ENCODE data around the gene KIF26A. TPM values are rescaled to one million over a fixed set of nuclear protein-coding genes. Genes with fewer than 3 reads are reported as not detected.

Gene KIF26A
- polyA plus RNA-seq, 1 of the 3 experiments (the other 2 are of a cell fraction), result 1.7 TPM

DNA sequence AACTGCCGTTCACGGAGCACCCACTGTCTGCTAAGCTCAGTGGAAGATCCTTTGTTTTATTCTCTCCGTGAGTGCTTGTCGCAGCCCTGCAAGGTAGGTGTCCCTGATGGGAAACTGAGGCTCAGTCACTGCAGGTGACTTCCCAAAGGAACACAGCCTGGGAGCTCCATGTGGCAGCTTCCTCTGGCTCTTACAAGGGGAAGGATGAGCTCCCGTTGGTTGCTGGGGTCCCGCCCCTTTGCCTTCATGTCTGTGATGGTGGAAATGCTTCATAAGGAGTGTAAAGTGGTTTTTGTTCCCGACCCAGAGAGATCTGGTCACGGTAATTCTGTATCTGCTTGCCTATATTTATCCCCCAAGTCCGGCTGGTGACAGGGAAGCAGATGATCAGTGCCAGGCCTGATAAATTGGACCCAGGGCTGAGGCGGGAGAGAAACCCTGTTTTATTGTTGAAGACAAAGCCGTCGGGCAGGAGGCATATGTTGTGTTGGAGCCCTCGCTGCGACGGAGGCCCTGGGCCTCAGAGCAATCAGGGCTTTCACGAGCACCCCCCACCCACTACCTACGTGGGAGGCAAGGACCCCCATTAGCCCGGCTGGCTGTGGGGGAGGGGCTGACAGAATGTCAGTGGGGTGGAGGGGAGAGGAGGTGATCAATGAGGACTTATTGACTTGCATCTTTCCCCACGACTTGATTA is 91.9 kb downstream of the KIF26A start:
- Histone ChIP-seq H3K79me2 (ENCODE audit: insufficient read depth) (no peaks in the 10 kb centered on the region), H2AFZ (ENCODE audit: low read depth) (no peak overlapping the region), H3K4me3 (ENCODE audit: low read depth in 2 of 2, low read length in 1 of 2) (no peak overlapping the region), H3K4me2 (no peak overlapping the region), H3K4me1 (ENCODE audit: control insufficient read depth in 1 of 2, insufficient read depth in 2 of 2, low read depth in 1 of 2, low read length in 1 of 2) (peaks cover 0 to 26% of the 10 kb centered on the region in 2 experiments; a peak in 1 of 4 replicates), H3K27me3 (ENCODE audit: insufficient read depth) (no peaks in the 10 kb centered on the region), H3K9ac (no peak overlapping the region), H3K36me3 (replicated peaks in 1 of 2; ENCODE audit: control insufficient read depth in 1 of 2, insufficient read depth in 2 of 2, low read length in 1 of 2) (no peaks in the 10 kb centered on the region), H3K9me3 (no peaks in the 10 kb centered on the region), H3K9me2 (no peaks in the 10 kb centered on the region), H4K20me1 (ENCODE audit: insufficient read depth) (no peaks in the 10 kb centered on the region), H3F3A (replicated peaks; ENCODE audit: insufficient read depth) (no peaks in the 10 kb centered on the region), H3K27ac (ENCODE audit: low read depth in 2 of 2, low read length in 1 of 2) (no peak overlapping the region)
- ChIA-PET CTCF (no interaction called here), POLR2A (no interaction called here)
- TF ChIP-seq RFX5 (IDR thresholded peaks at IDR 0.05; ENCODE audit: low read length), result no peak
- TF ChIP-seq POLR2AphosphoS5 (IDR thresholded peaks at IDR 0.05; ENCODE audit: low read depth, low read length), result no peak
- TF ChIP-seq CHD2 (IDR thresholded peaks at IDR 0.05; ENCODE audit: low read length, partially characterized antibody), result no peak
- TF ChIP-seq, protein P1, sequence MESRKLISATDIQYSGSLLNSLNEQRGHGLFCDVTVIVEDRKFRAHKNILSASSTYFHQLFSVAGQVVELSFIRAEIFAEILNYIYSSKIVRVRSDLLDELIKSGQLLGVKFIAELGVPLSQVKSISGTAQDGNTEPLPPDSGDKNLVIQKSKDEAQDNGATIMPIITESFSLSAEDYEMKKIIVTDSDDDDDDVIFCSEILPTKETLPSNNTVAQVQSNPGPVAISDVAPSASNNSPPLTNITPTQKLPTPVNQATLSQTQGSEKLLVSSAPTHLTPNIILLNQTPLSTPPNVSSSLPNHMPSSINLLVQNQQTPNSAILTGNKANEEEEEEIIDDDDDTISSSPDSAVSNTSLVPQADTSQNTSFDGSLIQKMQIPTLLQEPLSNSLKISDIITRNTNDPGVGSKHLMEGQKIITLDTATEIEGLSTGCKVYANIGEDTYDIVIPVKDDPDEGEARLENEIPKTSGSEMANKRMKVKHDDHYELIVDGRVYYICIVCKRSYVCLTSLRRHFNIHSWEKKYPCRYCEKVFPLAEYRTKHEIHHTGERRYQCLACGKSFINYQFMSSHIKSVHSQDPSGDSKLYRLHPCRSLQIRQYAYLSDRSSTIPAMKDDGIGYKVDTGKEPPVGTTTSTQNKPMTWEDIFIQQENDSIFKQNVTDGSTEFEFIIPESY (IDR thresholded peaks at IDR 0.05; ENCODE audit: borderline replicate concordance, low read depth), result no peak
- TF ChIP-seq TEAD4 (IDR thresholded peaks at IDR 0.05; ENCODE audit: borderline replicate concordance, insufficient read depth), result no peak
- TF ChIP-seq GATA2 (CRISPR knock-in tag; IDR thresholded peaks at IDR 0.05), result no peak
- TF ChIP-seq CTCF (IDR thresholded peaks at IDR 0.05), result no peak
- TF ChIP-seq USF1 (IDR thresholded peaks at IDR 0.05; ENCODE audit: borderline replicate concordance, low read depth), result no peak
- TF ChIP-seq SMC3 (IDR thresholded peaks at IDR 0.05; ENCODE audit: low read depth, low read length), result no peak
- no peak for DNase-seq
- WGBS (ENCODE audit: low lambda C conversion rate), result 74% methylated on average over 18 of the region's 19 CpGs

Small RNAs within 50 kb of the gene (small RNA-seq; reads per million reads assigned to genes)
- 0 to 2,306 (median 4.2) reads per million in 7 experiments for gene MIR203A

Other genes with a start within 250 kb of the KIF26A start
- not detected in 2 replicates for gene TDRD9, start 210.1 kb upstream of the KIF26A start, polyA plus RNA-seq (2012; rRNA removed)
- gene RD3L, start 196.1 kb upstream of the KIF26A start, polyA plus RNA-seq (2012; rRNA removed), result not detected in 2 replicates
- gene ASPG, start 52.9 kb upstream of the KIF26A start, polyA plus RNA-seq (2012; rRNA removed), result not detected in 2 replicates

Data from SK-N-SH (cell line).